DOHH2 (cell line): Measurements from ENCODE around the gene PGBD2.

Source experiments
- CTCF ChIP-seq: fragments of 200-600 bp; sonication (generic); IDR thresholded peaks from one replicate; pipeline ENCODE4 v1.5.1; 2014; ENCODE audit warnings: antibody characterized with exemption, mild to moderate bottlenecking, low read depth, low read length; ENCODE audit not compliant: poor library complexity, severe bottlenecking
- EZH2phosphoT487 ChIP-seq: fragments of 200-600 bp; sonication (generic); IDR thresholded peaks from 2 replicates; pipeline ENCODE4 v1.6.1; 2017; ENCODE audit warnings: borderline replicate concordance, mild to moderate bottlenecking, antibody characterized with exemption, low read length, moderate library complexity, mixed read lengths

- TF ChIP-seq CTCF (no peak), EZH2phosphoT487 (no peak)
Observed at GRCh38 chr1:248873993-248874533, 32.0 kb upstream of the PGBD2 start.
